Measurements from ENCODE around the gene TLE3. TPM values are rescaled to one million over a fixed set of nuclear protein-coding genes. Genes with fewer than 3 reads are reported as not detected.
A peak's percentile ranks its signal among the peaks of the same experiment; 100 is the strongest.

Gene TLE3
- total RNA-seq, 1 donor from 2014 or later: 90.1 TPM

DNA sequence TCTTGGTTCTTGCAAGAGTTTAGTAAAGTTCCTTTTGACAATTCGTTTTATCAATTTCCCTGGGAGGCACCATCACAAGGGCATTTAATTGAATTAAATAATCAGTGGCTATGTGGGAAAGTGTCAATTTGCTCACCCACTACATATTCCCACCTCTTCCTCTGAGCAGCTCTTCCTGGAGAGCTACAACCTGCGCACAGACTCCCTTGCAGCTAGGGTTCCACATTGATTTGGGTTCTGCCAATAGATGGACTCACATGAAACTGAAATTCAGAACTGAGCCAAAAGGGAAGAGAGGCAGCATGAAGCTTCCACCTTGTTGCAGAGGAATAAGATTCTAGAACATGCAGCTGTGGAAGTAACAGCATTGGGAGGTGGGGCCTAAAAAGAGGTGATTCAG lies 94.8 kb downstream of the TLE3 start:
- intact Hi-C loops (cut with DNase I): no loop called here
- DNase-seq (ENCODE audit: low spot score): no peak
- ATAC-seq: no peak

DNA sequence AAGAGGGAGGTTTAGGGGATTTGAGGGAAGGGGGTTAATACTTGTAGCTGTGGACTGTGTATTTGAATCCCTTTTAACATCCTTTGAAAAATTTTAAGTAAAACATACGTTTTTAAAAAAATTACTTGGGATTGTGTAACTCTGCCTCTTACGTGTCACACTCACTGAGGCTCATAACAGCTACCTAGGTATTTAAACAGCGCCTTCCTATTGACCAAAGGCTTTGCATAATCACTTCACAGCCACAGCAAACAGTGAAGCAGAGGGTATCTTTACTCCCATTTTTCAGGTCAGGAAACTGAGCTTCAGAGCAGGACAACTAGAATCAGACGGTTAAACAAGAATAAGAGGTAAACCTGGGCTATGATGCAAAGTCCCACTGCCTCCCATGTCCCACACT lies 95.9 kb downstream of the TLE3 start:
- intact Hi-C loops (cut with DNase I): no loop called here
- no peak for ATAC-seq
- no peak for DNase-seq (ENCODE audit: low spot score)

DNA sequence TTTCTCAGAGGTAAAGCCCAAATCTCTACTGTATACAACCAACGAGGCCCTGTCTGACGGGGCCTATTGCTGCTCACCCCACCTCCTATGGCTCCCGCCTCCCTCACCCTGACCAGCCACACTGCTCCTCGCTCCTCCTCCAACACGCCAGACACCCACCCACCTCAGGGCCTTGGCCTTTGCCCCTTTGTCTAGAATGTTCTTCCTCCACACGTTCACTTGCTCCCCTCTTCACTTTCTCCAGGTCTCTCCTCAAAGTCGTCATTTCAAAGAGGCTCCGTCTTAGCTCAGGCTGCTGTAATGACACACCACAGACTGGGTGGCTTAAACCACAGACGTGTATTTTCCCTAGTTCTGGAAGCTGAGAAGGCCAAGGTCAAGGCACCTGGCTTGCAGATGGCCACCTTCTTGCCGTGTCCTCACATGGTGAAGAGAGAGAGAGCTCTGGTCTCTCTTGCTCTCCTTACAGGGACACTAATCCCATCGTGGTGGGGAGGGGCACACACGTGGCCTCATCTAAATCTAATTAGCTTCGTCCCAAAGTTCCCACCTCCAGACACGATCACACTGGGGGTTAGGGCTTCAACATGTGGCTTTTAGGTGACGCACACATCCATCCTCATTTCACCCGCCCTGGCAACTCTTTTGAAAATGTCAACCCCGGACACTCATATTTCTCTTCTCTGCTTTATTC lies 98.2 kb downstream of the TLE3 start:
- no peak for DNase-seq (ENCODE audit: low spot score)
- intact Hi-C loops (cut with DNase I): no loop called here
- ATAC-seq: no peak

DNA sequence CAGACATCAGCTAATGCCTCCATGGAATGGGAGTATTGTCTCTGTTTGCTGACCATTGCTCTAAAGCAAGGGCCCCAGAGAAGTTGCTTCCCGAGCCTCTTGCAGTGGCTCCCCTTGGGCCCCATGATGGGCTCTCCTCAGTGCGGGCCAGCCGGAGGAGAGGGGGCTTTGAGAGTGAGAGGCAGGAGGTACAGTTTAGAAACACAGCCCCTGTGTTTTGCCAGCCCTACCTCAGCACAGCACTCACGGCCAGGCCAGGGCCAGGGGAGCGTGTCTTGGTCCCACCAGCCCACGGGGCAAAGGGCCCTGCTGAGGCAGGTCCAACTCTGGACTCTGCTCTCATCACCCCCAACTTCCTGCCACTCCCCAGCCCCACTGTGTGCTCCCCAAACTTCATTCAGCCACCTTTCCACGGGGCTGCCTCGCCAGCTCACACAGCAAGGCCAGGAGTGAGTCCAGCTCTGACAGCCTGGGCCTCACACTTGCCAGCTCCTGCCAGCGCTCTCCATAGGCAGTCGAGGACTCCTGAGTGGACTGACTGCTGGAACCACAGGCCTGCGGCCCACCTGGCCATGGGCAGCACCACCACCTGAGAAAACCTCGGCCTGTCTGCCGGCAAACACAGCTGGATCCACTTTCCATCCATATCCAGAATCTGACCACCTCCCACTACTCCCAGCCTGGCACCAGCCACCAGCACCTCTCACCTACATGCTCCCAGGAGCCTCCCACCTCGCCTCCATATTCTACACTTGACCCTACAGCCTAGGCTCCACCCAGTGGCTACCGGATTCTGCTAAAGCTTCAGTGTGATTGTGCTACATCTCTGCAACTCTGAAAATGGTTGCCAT lies 99.0 kb downstream of the TLE3 start:
- no peak for DNase-seq (ENCODE audit: low spot score)
- ATAC-seq: no peak
- intact Hi-C loops (cut with DNase I): no loop called here

DNA sequence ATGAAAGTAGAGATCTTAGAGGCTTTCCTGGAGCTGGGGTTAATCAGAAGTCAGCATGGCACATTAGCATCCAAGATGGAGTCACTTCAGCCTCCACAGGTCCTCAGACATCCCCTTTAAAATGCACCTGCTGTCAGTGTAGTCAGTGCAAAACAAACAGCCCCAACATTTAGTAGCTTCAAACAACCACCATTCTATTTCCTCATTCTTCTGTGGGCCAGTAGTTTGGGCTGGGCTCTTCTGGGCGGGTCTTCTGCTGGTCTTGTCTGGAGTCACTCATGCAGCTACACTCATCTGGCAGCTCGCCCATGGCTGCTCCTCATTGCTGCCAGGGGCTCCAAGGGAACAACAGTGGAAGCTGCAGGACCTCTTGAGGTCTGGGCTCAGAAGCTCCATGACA lies 99.9 kb downstream of the TLE3 start:
- ATAC-seq: no peak
- DNase-seq (ENCODE audit: low spot score): no peak
- intact Hi-C loops (cut with DNase I): no loop called here

Small RNA genes within 50 kb of the gene (microRNA-seq; reads per million reads assigned to microRNA genes)
- gene MIR629: 134 reads per million, percentile 60 among the genes with 10 or more reads in this experiment

Data from sciatic nerve (tissue), 2 donors.